ENCODE measurements around the gene DST. TPM values are rescaled to one million over a fixed set of nuclear protein-coding genes. Genes with fewer than 3 reads are reported as not detected.
A peak's percentile ranks its signal among the peaks of the same experiment; 100 is the strongest.

DST gene
- total RNA-seq, 1 experiment from 2014 or later, result 132 TPM

DNA sequence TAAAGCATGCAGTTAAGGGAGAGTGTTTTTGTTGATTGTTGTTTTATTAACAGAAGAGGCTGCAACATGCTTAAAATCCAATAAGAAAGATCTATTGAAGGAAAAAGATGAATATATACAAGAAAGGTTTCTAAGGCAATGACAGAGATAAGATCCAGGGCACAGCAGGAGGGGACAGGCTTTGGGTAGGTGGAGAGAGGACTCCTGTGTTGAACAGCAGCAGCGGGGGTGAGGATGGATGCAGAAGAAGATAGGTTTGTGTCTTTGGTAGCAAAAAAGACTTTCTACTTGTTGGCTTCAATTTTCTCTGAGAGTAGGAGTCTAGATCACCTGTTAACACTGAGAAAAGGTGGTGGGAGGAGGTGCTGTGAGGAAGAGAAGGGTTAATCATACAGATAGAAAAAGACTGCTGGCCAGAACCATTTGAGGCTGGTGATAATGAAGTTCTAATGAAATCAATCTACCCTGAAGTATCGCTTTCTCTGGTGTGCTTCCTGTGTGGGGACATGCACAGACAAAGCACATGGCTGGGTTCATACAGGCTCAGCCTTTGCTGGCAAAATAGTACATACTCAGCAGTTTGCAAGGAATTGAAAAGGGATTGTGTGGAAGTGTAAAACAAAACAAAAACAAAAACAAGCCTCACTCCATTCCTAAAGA, 17.2 kb upstream of the DST start:
- ATAC-seq (no peak), DNase-seq (ENCODE audit: low spot score) (no peak)
- Mint-ChIP-seq H3K9me3 (no peaks in the 10 kb centered on the region), H3K27me3 (ENCODE audit: low read depth) (no peaks in the 10 kb centered on the region), H3K27ac (peak overlapping the region; percentile 46), H3K36me3 (no peaks in the 10 kb centered on the region), H3K4me1 (peaks cover 36% of the 10 kb centered on the region), H3K4me3 (no peak overlapping the region)
- CTCF ChIA-PET, result no interaction called here
- POLR2A ChIA-PET, result no interaction called here
- TF ChIP-seq EMX1 (CRISPR knock-in tag; IDR thresholded peaks at IDR 0.05) (no peak), JAZF1 (CRISPR knock-in tag; IDR thresholded peaks at IDR 0.05) (no peak), ESRRA (CRISPR knock-in tag; IDR thresholded peaks at IDR 0.05; ENCODE audit: borderline replicate concordance) (no peak), CREM (CRISPR knock-in tag; IDR thresholded peaks at IDR 0.05) (no peak), TEAD1 (CRISPR knock-in tag; IDR thresholded peaks at IDR 0.05) (no peak), ZNF232 (CRISPR knock-in tag; IDR thresholded peaks at IDR 0.05) (no peak), NFATC4 (CRISPR knock-in tag; IDR thresholded peaks at IDR 0.05) (no peak), FOXK1 (CRISPR knock-in tag; IDR thresholded peaks at IDR 0.05) (no peak)
- TF ChIP-seq, protein P1, sequence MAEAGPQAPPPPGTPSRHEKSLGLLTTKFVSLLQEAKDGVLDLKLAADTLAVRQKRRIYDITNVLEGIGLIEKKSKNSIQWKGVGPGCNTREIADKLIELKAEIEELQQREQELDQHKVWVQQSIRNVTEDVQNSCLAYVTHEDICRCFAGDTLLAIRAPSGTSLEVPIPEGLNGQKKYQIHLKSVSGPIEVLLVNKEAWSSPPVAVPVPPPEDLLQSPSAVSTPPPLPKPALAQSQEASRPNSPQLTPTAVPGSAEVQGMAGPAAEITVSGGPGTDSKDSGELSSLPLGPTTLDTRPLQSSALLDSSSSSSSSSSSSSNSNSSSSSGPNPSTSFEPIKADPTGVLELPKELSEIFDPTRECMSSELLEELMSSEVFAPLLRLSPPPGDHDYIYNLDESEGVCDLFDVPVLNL (CRISPR knock-in tag; IDR thresholded peaks at IDR 0.05; ENCODE audit: borderline replicate concordance, low read depth), result no peak
- TF ChIP-seq, protein P2, sequence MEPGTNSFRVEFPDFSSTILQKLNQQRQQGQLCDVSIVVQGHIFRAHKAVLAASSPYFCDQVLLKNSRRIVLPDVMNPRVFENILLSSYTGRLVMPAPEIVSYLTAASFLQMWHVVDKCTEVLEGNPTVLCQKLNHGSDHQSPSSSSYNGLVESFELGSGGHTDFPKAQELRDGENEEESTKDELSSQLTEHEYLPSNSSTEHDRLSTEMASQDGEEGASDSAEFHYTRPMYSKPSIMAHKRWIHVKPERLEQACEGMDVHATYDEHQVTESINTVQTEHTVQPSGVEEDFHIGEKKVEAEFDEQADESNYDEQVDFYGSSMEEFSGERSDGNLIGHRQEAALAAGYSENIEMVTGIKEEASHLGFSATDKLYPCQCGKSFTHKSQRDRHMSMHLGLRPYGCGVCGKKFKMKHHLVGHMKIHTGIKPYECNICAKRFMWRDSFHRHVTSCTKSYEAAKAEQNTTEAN (CRISPR knock-in tag; IDR thresholded peaks at IDR 0.05), result no peak
- TF ChIP-seq, protein P3, sequence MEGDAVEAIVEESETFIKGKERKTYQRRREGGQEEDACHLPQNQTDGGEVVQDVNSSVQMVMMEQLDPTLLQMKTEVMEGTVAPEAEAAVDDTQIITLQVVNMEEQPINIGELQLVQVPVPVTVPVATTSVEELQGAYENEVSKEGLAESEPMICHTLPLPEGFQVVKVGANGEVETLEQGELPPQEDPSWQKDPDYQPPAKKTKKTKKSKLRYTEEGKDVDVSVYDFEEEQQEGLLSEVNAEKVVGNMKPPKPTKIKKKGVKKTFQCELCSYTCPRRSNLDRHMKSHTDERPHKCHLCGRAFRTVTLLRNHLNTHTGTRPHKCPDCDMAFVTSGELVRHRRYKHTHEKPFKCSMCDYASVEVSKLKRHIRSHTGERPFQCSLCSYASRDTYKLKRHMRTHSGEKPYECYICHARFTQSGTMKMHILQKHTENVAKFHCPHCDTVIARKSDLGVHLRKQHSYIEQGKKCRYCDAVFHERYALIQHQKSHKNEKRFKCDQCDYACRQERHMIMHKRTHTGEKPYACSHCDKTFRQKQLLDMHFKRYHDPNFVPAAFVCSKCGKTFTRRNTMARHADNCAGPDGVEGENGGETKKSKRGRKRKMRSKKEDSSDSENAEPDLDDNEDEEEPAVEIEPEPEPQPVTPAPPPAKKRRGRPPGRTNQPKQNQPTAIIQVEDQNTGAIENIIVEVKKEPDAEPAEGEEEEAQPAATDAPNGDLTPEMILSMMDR (IDR thresholded peaks at IDR 0.05), result no peak

DNA sequence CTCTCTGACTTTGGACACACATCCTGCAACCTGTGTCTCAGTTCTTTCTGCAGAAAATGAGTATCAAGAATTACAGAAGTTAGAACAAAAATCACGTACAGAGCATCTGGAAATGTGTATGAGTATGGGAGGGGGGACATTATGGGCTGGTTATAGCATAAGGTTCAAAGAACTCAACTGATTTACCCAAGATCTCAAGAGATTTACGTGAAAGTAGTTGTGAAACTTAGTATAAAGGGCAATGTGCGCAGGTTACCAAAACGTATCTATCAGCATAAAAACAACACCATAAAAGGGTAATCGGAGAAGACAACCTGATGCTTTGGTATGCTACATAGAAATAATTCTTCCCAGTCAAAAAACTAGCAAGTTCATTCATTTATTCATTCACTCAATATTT, 15.6 kb upstream of the DST start:
- no peaks in the 10 kb centered on the region for H3K27me3 Mint-ChIP-seq (ENCODE audit: low read depth)
- ChIA-PET POLR2A (no interaction called here), CTCF (interaction anchor here (0.5 to 1.5 kb wide), 2 partner anchors 78 to 193 kb away, joined by 4 to 5 read pairs; no protein-coding TSS in a partner anchor)
- DNase-seq (ENCODE audit: low spot score), result no peak
- H3K4me3 Mint-ChIP-seq, result no peak overlapping the region
- no peaks in the 10 kb centered on the region for H3K36me3 Mint-ChIP-seq
- H3K4me1 Mint-ChIP-seq, result peaks cover 39% of the 10 kb centered on the region
- ATAC-seq, result no peak
- TF ChIP-seq ZNF121 (CRISPR knock-in tag; IDR thresholded peaks at IDR 0.05) (no peak), SOX15 (CRISPR knock-in tag; IDR thresholded peaks at IDR 0.05) (no peak), MXD4 (CRISPR knock-in tag; IDR thresholded peaks at IDR 0.05; ENCODE audit: borderline replicate concordance) (no peak), ELF4 (CRISPR knock-in tag; IDR thresholded peaks at IDR 0.05; ENCODE audit: low read depth) (no peak), OVOL2 (CRISPR knock-in tag; IDR thresholded peaks at IDR 0.05; ENCODE audit: borderline replicate concordance) (no peak), TP53 (CRISPR knock-in tag; IDR thresholded peaks at IDR 0.05) (no peak), ZNF317 (CRISPR knock-in tag; IDR thresholded peaks at IDR 0.05; ENCODE audit: borderline replicate concordance, low read depth) (no peak)
- TF ChIP-seq, protein P4, sequence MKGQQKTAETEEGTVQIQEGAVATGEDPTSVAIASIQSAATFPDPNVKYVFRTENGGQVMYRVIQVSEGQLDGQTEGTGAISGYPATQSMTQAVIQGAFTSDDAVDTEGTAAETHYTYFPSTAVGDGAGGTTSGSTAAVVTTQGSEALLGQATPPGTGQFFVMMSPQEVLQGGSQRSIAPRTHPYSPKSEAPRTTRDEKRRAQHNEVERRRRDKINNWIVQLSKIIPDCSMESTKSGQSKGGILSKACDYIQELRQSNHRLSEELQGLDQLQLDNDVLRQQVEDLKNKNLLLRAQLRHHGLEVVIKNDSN (CRISPR knock-in tag; IDR thresholded peaks at IDR 0.05), result no peak
- TF ChIP-seq, protein P5, sequence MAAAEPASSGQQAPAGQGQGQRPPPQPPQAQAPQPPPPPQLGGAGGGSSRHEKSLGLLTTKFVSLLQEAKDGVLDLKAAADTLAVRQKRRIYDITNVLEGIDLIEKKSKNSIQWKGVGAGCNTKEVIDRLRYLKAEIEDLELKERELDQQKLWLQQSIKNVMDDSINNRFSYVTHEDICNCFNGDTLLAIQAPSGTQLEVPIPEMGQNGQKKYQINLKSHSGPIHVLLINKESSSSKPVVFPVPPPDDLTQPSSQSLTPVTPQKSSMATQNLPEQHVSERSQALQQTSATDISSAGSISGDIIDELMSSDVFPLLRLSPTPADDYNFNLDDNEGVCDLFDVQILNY (CRISPR knock-in tag; IDR thresholded peaks at IDR 0.05), result no peak
- H3K27ac Mint-ChIP-seq, result no peak overlapping the region; the same call in 1 of the 2 replicates
- no peaks in the 10 kb centered on the region for H3K9me3 Mint-ChIP-seq

Measured in WTC11 (cell line).